HCT116 (cell line): ENCODE data around the gene ZNF48. TPM values are rescaled to one million over a fixed set of nuclear protein-coding genes. Genes with fewer than 3 reads are reported as not detected.

Source experiments
- ATAC-seq: fragments of 200-7000 bp; cut with Tn5 transposase; 2 replicates; pipeline ENCODE4 v1.9.1; 2020; ENCODE audit warnings: mild to moderate bottlenecking, moderate library complexity
- BruUV-seq: library from RNA; stranded (reverse); fragments of 400-500 nt; replicated peaks from 2 replicates; lab custom pipeline; 2021; lab: Mats Ljungman, UMichigan
- CTCF ChIA-PET: fragments of 300-600 bp; sonication (Branson Sonifier 250); formaldehyde crosslinking; loops from one replicate; lab custom pipeline; 2021; ENCODE audit warnings: antibody characterized with exemption; lab: Charles Lee
- POLR2A ChIA-PET: fragments of 300-600, 350-600 bp; sonication (Branson Sonifier 250); formaldehyde crosslinking; loops from one replicate; lab custom pipeline; 2021; ENCODE audit warnings: antibody characterized with exemption; lab: Charles Lee
- RAD21 ChIA-PET, 2 experiments: fragments of 300-600 bp; sonication (Branson Sonifier 250); formaldehyde crosslinking; loops; one replicate each; lab custom pipeline; 2023; ENCODE audit warnings: low total read pairs in 2 of 2; ENCODE audit not compliant: uncharacterized antibody in 2 of 2, unreplicated experiment in 2 of 2, low non-redundant PET in 1 of 2; lab: Charles Lee
- DNase-seq: peaks from one replicate; pipeline ENCODE4 v3.0.0-alpha.2; 2010; ENCODE audit warnings: low read depth, low spot score
- H2AFZ ChIP-seq: fragments of 200-600 bp; shearing (Covaris generic), sonication (generic); 2 replicates; pipeline ENCODE4 v1.6.1; 2017; ENCODE audit warnings: low read depth, mixed run types, mixed read lengths, antibody characterized with exemption, low read length; ENCODE audit not compliant: poor library complexity, severe bottlenecking
- H3K27ac ChIP-seq: 2 replicates; pipeline ENCODE4 v1.5.1; 2012; ENCODE audit warnings: low read depth, low read length
- H3K27me3 ChIP-seq: fragments of 200-600 bp; sonication (generic); 2 replicates; pipeline ENCODE4 v1.6.1; 2016; ENCODE audit warnings: mixed run types, low read length, mixed read lengths; ENCODE audit not compliant: insufficient read depth
- H3K36me3 ChIP-seq, 2 experiments: fragments of 200-500 bp in 1 of 2; fragments of 200-600 bp in 1 of 2; sonication (Bioruptor generic) in 1 of 2; sonication (generic) in 1 of 2; 2 replicates each; pipeline versions ENCODE4 v1.5.1 to v1.6.1; 2014 to 2016; ENCODE audit warnings: low read length in 2 of 2, inconsistent platforms in 1 of 2, mixed read lengths in 1 of 2, mixed run types in 1 of 2; ENCODE audit not compliant: insufficient read depth in 2 of 2, control insufficient read depth in 1 of 2
- H3K4me1 ChIP-seq, 2 experiments: fragments of 200-600 bp in 1 of 2; sonication (generic) in 1 of 2; 2 replicates each; pipeline versions ENCODE4 v1.5.1 to v1.6.1; 2012 to 2017; ENCODE audit warnings: low read length in 2 of 2, inconsistent platforms in 1 of 2, mild to moderate bottlenecking in 1 of 2, mixed read lengths in 1 of 2, mixed run types in 1 of 2, moderate library complexity in 1 of 2; ENCODE audit not compliant: insufficient read depth in 2 of 2, control insufficient read depth in 1 of 2
- H3K4me2 ChIP-seq: fragments of 200-600 bp; sonication (generic); 2 replicates; pipeline ENCODE4 v1.6.1; 2017; ENCODE audit warnings: mixed run types, low read length, mixed read lengths
- H3K4me3 ChIP-seq, 2 experiments: fragments of 200-600 bp in 1 of 2; sonication (generic) in 1 of 2; replicated peaks in 1 of 2; 2 replicates each; pipeline ENCODE4 v1.5.1; 2011 to 2016; ENCODE audit warnings: low read length in 2 of 2, control low read depth in 1 of 2, low read depth in 1 of 2, mild to moderate bottlenecking in 1 of 2, mixed read lengths in 1 of 2, mixed run types in 1 of 2
- H3K79me2 ChIP-seq: fragments of 200-600 bp; sonication (generic); 2 replicates; pipeline ENCODE4 v1.6.1; 2017; ENCODE audit warnings: mild to moderate bottlenecking, mixed run types, low read length, moderate library complexity, mixed read lengths; ENCODE audit not compliant: insufficient read depth
- H3K9ac ChIP-seq: fragments of 200-600 bp; sonication (generic); 2 replicates; pipeline ENCODE4 v1.6.1; 2016; ENCODE audit warnings: low read length, mixed read lengths
- H3K9me2 ChIP-seq: fragments of 200-600 bp; sonication (generic), shearing (Covaris generic); 2 replicates; pipeline ENCODE4 v1.6.1; 2017; ENCODE audit warnings: mixed run types, mild to moderate bottlenecking, moderate library complexity; ENCODE audit not compliant: insufficient read depth
- H3K9me3 ChIP-seq, 2 experiments: fragments of 200-500 bp in 1 of 2; fragments of 200-600 bp in 1 of 2; sonication (Bioruptor generic) in 1 of 2; sonication (generic) in 1 of 2; 2 replicates each; pipeline ENCODE4 v1.6.1; 2014 to 2017; ENCODE audit warnings: low read length in 2 of 2, mixed read lengths in 2 of 2, inconsistent platforms in 1 of 2, low read depth in 1 of 2, mild to moderate bottlenecking in 1 of 2, mixed run types in 1 of 2, moderate library complexity in 1 of 2; ENCODE audit not compliant: control insufficient read depth in 1 of 2, insufficient read depth in 1 of 2
- H4K20me1 ChIP-seq: fragments of 200-600 bp; sonication (generic), shearing (Covaris generic); 2 replicates; pipeline ENCODE4 v1.6.1; 2017; ENCODE audit warnings: mixed run types, mild to moderate bottlenecking, moderate library complexity; ENCODE audit not compliant: insufficient read depth
- FOSL1 ChIP-seq: IDR thresholded peaks from 2 replicates; pipeline ENCODE4 v1.6.1; 2012; ENCODE audit warnings: low read depth
- SIN3A ChIP-seq: IDR thresholded peaks from 2 replicates; pipeline ENCODE4 v1.6.1; 2012; ENCODE audit warnings: low read depth
- intact Hi-C: fragments of 100-400 bp; cut with micrococcal nuclease; formaldehyde crosslinking; loops from 2 replicates; pipeline ENCODE4 v1.10.0; 2022
- total RNA-seq: library from RNA; stranded (reverse); gene quantifications from one replicate; pipeline ENCODE4 v1.2.1, GENCODE V29; 2021; ENCODE audit not compliant: unreplicated experiment
- TF ChIP-seq, protein P1 (sequence below): IDR thresholded peaks from 2 replicates; pipeline ENCODE4 v1.6.1; 2011; ENCODE audit warnings: mild to moderate bottlenecking, low read length, moderate library complexity; ENCODE audit not compliant: insufficient replicate concordance; ENCODE audit errors: extremely low read depth
- TF ChIP-seq, protein P2 (sequence below): IDR thresholded peaks from 2 replicates; pipeline ENCODE4 v1.6.1; 2012; ENCODE audit warnings: low read depth
- TF ChIP-seq, protein P3 (sequence below), 3 experiments: fragments of 200-600 bp in 1 of 3; sonication (generic) in 1 of 3; IDR thresholded peaks in 2 of 3; conservative IDR thresholded peaks in 1 of 3; 2 replicates each; pipeline ENCODE4 v1.5.1; 2012 to 2017; ENCODE audit warnings: low read depth in 2 of 3, low read length in 2 of 3, antibody characterized with exemption in 1 of 3, borderline replicate concordance in 1 of 3, control low read depth in 1 of 3, mild to moderate bottlenecking in 1 of 3, mixed read lengths in 1 of 3, mixed run types in 1 of 3, moderate library complexity in 1 of 3; ENCODE audit not compliant: insufficient read depth in 1 of 3

The ZNF48 gene
- total RNA-seq, 1 experiment from 2014 or later = 17.9 TPM

DNA sequence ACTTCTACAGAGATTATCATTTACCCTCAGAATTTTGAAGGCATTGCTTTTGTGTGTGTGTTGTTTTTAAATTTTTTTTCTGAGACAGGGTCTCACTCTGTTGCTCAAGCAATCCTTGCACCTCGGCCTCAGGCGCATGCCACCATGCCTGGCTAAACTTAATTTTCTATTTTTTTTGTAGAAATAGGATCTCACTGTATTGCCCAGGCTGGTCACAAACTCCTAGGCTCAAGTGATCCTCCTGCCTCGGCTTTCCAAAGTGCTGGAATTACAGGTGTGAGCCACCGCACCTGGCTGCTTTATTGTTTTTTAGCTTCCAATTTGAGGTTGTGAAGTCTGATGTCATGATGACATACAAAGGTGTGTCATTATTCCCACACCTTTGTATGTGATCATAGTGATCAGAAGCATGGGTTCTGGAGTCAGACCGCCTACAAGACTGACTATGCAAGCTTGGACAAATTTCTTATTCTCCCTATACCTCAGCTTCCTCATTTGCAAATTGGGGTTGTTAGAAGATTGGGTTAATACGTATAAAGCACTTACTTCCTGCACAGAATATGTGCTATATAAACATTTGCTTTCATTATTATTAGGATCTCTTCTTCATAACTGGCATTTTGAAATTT, 44.6 kb downstream of the ZNF48 start:
- H3K9ac ChIP-seq = no peak overlapping the region
- H3K4me3 ChIP-seq = no peak overlapping the region
- ChIA-PET CTCF (interaction anchor here (1.6 kb wide), 1 partner anchor 10 kb away, joined by 6 read pairs; the partner anchor contains the start of gene DCTPP1), POLR2A (no interaction called here), RAD21 (no interaction called here)
- H3K9me3 ChIP-seq = no peaks in the 10 kb centered on the region
- peaks cover 0 to 4% of the 10 kb centered on the region in 2 experiments; a peak in 2 of 4 replicates for H3K4me1 ChIP-seq
- intact Hi-C loops = no loop called here
- H3K79me2 ChIP-seq = peaks cover 9% of the 10 kb centered on the region; the same call in 1 of the 2 replicates
- H3K4me2 ChIP-seq = no peak overlapping the region
- H3K9me2 ChIP-seq = no peaks in the 10 kb centered on the region
- ATAC-seq = no peak
- H3K27me3 ChIP-seq = no peaks in the 10 kb centered on the region
- DNase-seq = no peak
- TF ChIP-seq, protein P1, sequence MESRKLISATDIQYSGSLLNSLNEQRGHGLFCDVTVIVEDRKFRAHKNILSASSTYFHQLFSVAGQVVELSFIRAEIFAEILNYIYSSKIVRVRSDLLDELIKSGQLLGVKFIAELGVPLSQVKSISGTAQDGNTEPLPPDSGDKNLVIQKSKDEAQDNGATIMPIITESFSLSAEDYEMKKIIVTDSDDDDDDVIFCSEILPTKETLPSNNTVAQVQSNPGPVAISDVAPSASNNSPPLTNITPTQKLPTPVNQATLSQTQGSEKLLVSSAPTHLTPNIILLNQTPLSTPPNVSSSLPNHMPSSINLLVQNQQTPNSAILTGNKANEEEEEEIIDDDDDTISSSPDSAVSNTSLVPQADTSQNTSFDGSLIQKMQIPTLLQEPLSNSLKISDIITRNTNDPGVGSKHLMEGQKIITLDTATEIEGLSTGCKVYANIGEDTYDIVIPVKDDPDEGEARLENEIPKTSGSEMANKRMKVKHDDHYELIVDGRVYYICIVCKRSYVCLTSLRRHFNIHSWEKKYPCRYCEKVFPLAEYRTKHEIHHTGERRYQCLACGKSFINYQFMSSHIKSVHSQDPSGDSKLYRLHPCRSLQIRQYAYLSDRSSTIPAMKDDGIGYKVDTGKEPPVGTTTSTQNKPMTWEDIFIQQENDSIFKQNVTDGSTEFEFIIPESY = no peak
- TF ChIP-seq, protein P2, sequence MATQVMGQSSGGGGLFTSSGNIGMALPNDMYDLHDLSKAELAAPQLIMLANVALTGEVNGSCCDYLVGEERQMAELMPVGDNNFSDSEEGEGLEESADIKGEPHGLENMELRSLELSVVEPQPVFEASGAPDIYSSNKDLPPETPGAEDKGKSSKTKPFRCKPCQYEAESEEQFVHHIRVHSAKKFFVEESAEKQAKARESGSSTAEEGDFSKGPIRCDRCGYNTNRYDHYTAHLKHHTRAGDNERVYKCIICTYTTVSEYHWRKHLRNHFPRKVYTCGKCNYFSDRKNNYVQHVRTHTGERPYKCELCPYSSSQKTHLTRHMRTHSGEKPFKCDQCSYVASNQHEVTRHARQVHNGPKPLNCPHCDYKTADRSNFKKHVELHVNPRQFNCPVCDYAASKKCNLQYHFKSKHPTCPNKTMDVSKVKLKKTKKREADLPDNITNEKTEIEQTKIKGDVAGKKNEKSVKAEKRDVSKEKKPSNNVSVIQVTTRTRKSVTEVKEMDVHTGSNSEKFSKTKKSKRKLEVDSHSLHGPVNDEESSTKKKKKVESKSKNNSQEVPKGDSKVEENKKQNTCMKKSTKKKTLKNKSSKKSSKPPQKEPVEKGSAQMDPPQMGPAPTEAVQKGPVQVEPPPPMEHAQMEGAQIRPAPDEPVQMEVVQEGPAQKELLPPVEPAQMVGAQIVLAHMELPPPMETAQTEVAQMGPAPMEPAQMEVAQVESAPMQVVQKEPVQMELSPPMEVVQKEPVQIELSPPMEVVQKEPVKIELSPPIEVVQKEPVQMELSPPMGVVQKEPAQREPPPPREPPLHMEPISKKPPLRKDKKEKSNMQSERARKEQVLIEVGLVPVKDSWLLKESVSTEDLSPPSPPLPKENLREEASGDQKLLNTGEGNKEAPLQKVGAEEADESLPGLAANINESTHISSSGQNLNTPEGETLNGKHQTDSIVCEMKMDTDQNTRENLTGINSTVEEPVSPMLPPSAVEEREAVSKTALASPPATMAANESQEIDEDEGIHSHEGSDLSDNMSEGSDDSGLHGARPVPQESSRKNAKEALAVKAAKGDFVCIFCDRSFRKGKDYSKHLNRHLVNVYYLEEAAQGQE = no peak
- no peak for TF ChIP-seq SIN3A
- TF ChIP-seq, protein P3, sequence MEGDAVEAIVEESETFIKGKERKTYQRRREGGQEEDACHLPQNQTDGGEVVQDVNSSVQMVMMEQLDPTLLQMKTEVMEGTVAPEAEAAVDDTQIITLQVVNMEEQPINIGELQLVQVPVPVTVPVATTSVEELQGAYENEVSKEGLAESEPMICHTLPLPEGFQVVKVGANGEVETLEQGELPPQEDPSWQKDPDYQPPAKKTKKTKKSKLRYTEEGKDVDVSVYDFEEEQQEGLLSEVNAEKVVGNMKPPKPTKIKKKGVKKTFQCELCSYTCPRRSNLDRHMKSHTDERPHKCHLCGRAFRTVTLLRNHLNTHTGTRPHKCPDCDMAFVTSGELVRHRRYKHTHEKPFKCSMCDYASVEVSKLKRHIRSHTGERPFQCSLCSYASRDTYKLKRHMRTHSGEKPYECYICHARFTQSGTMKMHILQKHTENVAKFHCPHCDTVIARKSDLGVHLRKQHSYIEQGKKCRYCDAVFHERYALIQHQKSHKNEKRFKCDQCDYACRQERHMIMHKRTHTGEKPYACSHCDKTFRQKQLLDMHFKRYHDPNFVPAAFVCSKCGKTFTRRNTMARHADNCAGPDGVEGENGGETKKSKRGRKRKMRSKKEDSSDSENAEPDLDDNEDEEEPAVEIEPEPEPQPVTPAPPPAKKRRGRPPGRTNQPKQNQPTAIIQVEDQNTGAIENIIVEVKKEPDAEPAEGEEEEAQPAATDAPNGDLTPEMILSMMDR (IDR thresholded peaks at IDR 0.05 in 2 of 3, conservative IDR thresholded peaks at IDR 0.05 in 1 of 3; ENCODE audit: borderline replicate concordance in 1 of 3, insufficient read depth in 1 of 3, low read depth in 2 of 3, low read length in 2 of 3) = no peak
- no peak for TF ChIP-seq FOSL1
- H3K27ac ChIP-seq = no peak overlapping the region
- no peaks in the 10 kb centered on the region for H4K20me1 ChIP-seq
- BruUV-seq = no TSS peak
- H3K36me3 ChIP-seq = peaks cover 2 to 8% of the 10 kb centered on the region in 2 experiments; a peak in 2 of 4 replicates
- no peak overlapping the region for H2AFZ ChIP-seq
